ENCODE measurements around the gene UBE2E1.

DNA sequence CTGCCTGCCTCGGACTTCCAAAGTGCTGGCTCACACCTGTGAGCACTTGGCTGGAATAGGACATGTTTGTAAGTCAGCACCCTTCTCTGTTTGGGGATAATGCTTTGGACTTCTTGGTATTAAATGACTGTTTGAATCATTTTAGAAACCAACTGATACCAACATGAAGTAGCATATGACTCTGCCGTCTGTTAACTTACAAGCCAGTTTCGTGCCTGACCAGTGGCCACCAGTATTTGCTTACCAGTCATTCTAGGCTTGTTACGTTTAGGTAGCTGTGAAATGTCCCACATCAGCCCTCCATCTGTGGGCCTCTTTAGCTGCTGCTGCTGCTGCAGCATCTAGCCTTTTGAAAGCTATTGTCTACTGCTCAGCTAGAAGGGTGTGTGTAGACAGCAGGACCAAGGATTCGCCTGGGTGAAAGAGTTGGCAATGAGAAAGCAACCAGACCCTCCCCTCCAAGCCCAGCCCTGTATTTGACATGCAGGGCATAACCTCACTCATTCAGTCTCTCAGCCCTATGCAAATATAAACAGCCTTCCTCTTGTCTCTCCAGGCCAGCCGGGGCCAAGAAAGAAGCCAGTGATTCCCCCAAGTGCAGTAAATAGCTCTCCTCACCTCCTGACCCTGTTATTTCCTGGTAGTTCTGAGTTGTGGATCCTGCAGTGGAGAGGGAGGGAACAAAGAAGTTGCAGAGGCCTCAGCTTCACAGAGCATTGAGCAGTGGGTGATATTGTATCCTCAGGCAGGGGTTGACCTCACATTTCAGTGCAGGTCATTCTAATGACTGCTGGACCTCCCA is 60.0 kb downstream of the UBE2E1 start:
- TF ChIP-seq POLR2AphosphoS5 (IDR thresholded peaks at IDR 0.05) = no peak
- TF ChIP-seq, protein P1, sequence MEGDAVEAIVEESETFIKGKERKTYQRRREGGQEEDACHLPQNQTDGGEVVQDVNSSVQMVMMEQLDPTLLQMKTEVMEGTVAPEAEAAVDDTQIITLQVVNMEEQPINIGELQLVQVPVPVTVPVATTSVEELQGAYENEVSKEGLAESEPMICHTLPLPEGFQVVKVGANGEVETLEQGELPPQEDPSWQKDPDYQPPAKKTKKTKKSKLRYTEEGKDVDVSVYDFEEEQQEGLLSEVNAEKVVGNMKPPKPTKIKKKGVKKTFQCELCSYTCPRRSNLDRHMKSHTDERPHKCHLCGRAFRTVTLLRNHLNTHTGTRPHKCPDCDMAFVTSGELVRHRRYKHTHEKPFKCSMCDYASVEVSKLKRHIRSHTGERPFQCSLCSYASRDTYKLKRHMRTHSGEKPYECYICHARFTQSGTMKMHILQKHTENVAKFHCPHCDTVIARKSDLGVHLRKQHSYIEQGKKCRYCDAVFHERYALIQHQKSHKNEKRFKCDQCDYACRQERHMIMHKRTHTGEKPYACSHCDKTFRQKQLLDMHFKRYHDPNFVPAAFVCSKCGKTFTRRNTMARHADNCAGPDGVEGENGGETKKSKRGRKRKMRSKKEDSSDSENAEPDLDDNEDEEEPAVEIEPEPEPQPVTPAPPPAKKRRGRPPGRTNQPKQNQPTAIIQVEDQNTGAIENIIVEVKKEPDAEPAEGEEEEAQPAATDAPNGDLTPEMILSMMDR (IDR thresholded peaks at IDR 0.05) = no peak
- TF ChIP-seq POLR2A (IDR thresholded peaks at IDR 0.05) = no peak
- no peak for TF ChIP-seq EP300 (IDR thresholded peaks at IDR 0.05)

Data from suprapubic skin (tissue), 4 donors.